Astrocyte of the spinal cord (primary cell): ENCODE data around the gene LATS2.

ENCODE experiments used
- DNase-seq: peaks from one replicate; pipeline ENCODE4 v3.0.0; 2011; ENCODE audit warnings: low read depth, low spot score
- H3K4me3 ChIP-seq: 2 replicates; pipeline ENCODE4 v1.5.1; 2011; ENCODE audit warnings: low read depth, mild to moderate bottlenecking, low read length, moderate library complexity
- in situ Hi-C: cut with HindIII; loops from 2 replicates; pipeline ENCODE4 v1.10.0; 2017; ENCODE audit warnings: low sequenced_read_pairs
- TF ChIP-seq, protein P1 (sequence below): IDR thresholded peaks from 2 replicates; pipeline ENCODE4 v1.5.1; 2012; ENCODE audit warnings: low read depth, mild to moderate bottlenecking, low read length, inconsistent platforms

LATS2 gene

DNA sequence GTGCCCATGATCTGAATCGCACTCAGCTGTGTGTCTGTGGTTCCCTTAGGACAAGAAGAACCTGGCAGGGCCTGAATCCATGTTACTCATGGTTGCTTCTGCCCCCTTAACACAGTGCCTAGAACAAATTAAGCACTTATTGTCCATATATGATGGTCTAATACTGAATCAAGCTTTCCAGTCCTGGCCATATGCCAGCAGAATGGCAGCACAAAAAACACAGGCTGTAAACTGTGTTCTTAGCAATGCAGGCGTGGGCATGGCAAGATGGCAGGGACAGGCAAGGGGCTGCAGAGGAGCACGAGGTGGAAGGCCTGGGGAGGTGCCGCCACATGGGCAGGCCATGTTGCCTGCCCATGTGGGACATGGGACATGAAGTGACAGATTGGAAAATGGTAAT is 68.2 kb downstream of the LATS2 start:
- TF ChIP-seq, protein P1, sequence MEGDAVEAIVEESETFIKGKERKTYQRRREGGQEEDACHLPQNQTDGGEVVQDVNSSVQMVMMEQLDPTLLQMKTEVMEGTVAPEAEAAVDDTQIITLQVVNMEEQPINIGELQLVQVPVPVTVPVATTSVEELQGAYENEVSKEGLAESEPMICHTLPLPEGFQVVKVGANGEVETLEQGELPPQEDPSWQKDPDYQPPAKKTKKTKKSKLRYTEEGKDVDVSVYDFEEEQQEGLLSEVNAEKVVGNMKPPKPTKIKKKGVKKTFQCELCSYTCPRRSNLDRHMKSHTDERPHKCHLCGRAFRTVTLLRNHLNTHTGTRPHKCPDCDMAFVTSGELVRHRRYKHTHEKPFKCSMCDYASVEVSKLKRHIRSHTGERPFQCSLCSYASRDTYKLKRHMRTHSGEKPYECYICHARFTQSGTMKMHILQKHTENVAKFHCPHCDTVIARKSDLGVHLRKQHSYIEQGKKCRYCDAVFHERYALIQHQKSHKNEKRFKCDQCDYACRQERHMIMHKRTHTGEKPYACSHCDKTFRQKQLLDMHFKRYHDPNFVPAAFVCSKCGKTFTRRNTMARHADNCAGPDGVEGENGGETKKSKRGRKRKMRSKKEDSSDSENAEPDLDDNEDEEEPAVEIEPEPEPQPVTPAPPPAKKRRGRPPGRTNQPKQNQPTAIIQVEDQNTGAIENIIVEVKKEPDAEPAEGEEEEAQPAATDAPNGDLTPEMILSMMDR: no peak
- in situ Hi-C loops: no loop called here

DNA sequence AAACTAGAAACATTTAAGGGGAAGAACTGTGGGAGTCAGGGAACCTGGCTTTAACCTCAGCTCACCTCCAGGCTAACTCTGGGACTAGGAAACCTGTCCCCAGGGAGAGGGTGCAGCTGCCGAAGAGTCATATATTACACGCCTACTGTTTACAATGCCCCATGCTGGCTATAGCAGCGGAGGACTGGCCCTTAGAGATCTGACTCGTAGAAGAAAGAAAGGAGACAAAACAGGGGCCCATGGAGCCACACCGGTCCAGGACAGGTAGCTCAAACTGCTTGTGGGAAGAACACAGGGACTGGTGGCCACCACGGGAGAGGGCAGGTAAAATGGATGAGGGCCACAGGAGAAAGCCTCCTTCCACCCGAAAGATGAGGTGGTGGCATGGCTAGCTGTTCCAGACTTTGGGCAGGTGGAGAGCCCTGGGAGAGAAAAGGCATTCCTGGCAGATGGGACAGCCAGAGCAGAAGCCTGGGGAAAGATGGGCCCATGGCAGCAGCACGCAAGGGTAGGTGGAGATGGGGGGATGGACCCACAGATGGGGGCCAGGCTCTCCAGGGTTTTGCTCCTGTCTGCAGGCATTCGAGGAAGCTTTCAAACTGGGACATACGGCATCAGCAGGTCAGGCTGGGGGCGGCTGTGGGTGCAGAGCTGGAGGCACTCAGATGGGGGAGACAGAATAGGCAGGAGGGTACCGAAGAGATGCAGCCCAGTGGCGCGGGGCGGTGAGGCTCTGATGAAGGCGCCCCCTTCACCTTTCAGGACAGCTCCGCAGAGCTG is 69.5 kb downstream of the LATS2 start:
- DNase-seq: no peak
- TF ChIP-seq, protein P1: no peak
- in situ Hi-C loops: no loop called here
- H3K4me3 ChIP-seq: no peak overlapping the region

More for the DNA sequence above, 68.2 kb downstream of the LATS2 start:
- H3K4me3 ChIP-seq: no peak overlapping the region
- DNase-seq: no peak

DNA sequence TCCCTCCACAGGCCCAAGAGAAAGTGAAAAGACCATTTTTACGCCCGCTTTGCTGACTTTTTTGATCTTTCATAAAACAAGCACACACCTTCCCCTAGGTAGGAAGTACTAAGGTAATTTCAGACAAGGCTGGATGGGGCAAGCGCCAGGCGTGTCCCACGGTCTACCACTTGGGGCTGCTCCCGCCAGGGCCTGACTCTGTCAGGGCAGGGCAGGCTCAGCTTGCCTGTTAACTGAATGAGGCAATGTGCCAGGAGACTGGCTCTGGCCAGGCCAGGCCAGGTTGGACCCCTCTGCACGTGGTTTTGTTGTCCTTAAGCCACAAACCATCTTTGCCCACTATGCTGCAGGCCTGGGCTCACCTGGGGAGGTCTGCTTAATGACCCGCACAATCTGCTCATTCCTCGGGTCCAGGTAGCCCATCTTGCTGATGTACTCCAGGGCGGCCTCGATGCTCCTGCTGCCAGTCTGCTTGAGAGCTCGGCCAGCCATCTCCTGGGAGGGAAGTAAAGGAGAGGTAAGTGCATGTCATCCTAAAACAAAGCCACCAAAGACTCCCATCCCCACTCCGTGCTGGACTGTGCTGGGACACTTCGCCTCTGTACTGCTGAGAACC is 70.4 kb downstream of the LATS2 start:
- DNase-seq: no peak
- in situ Hi-C loops: no loop called here
- H3K4me3 ChIP-seq: no peak overlapping the region
- TF ChIP-seq, protein P1: no peak

DNA sequence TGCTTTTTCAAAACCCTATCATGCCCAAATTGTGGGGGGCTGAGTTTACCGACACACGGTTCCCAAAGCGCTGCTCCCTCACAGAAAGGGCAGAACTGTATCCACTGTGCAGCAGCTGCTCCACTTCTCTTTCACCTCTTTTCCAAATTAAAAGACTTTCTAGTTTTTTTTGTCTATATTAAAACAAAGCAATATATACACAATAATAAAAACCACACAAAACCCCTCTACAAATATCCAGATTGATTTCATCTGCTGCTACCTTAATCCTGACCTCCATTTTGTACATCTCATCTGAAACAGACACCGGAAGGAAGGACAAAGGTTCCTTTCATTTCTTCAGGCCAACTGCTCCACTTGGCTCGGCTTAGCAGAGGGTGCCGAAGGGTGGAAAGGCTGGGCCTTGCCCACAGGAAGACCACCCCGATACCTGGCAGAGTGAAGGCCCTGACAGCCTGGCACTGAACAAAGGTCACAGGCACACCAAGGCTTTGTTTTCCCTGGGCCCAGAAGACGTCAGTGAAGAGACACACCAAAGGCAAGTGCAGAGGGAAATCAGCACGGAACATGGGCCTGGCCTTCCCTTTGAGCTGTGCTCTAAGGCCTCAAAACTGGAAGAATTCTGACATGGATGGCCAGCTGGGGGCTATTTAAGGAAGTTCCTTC is 71.6 kb downstream of the LATS2 start:
- no peak overlapping the region for H3K4me3 ChIP-seq
- TF ChIP-seq, protein P1: no peak
- in situ Hi-C loops: no loop called here
- no peak for DNase-seq

DNA sequence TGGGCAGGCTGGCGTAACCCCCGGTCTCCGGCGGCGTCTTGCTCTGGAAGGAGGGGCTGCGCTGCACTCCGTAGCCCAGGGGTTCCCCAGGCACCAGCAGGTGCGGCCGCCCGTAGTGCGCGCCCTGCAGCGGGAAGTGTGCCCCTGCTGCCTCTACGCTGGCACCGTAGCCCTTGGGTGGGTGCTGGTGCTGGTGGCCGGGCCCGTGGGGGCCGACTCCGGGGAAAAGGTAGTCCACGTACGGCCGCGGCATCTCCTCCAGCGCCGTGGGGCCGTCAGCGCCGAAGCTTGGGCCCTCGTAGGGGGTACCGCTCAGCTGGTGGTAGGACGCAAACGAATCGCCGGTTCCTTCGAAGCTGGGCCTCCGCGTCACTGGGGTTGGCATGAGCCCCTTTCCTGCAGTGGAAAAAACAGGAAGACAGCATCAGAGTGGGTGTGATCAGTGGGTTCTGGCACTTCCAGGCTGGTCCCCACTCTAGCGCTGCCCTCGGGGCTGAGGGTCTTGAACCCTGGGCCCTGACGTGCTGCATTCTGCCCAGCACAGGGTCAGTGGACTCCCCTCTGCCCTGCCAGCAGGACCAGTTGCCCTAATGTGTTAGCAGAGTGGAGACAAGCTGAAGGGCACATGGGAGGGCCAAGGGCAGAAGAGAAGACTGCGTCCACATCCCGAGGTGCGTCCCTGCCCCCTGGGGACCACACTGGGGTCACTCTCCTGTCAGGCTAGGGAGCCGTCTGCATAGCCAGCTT is 72.3 kb downstream of the LATS2 start:
- in situ Hi-C loops: no loop called here
- DNase-seq: no peak

More for the DNA sequence above, 72.3 kb downstream of the LATS2 start:
- H3K4me3 ChIP-seq: no peak overlapping the region
- TF ChIP-seq, protein P1: no peak
